ENCODE measurements around the gene UBQLN3. TPM values are rescaled to one million over a fixed set of nuclear protein-coding genes. Genes with fewer than 3 reads are reported as not detected.

The UBQLN3 gene
- total RNA-seq, 3 donors from 2014 or later: 0.22 to 0.23 TPM; not detected in 1

GRCh38 chr11:5489576-5490357 is 20.0 kb downstream of the UBQLN3 start:
- no peaks in the 10 kb centered on the region for H3K36me3 ChIP-seq (ENCODE audit: low read depth)
- H3K4me3 ChIP-seq: no peak overlapping the region
- H3K9me3 ChIP-seq: no peaks in the 10 kb centered on the region
- ATAC-seq: no peak
- no peak for TF ChIP-seq CTCF (IDR thresholded peaks at IDR 0.05)
- intact Hi-C loops (cut with DNase I, micrococcal nuclease): no loop called here
- DNase-seq: no peak
- no peaks in the 10 kb centered on the region for H3K4me1 ChIP-seq (ENCODE audit: low read depth)

DNA sequence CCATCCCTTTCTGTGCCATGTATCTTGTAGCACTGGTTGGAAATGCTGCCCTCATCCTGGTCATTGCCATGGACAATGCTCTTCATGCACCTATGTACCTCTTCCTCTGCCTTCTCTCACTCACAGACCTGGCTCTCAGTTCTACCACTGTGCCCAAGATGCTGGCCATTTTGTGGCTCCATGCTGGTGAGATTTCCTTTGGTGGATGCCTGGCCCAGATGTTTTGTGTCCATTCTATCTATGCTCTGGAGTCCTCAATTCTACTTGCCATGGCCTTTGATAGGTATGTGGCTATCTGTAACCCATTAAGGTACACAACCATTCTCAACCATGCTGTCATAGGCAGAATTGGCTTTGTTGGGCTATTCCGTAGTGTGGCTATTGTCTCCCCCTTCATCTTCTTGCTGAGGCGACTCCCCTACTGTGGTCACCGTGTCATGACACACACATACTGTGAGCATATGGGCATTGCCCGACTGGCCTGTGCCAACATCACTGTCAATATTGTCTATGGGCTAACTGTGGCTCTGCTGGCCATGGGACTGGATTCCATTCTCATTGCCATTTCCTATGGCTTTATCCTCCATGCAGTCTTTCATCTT is 20.9 kb downstream of the UBQLN3 start:
- H3K4me3 ChIP-seq: no peak overlapping the region
- H3K4me1 ChIP-seq (ENCODE audit: low read depth): no peaks in the 10 kb centered on the region
- ATAC-seq (no peak), DNase-seq (no peak)
- intact Hi-C loops (cut with DNase I, micrococcal nuclease): no loop called here
- TF ChIP-seq CTCF (IDR thresholded peaks at IDR 0.05): no peak
- no peaks in the 10 kb centered on the region for H3K36me3 ChIP-seq (ENCODE audit: low read depth)
- H3K9me3 ChIP-seq: no peaks in the 10 kb centered on the region

DNA sequence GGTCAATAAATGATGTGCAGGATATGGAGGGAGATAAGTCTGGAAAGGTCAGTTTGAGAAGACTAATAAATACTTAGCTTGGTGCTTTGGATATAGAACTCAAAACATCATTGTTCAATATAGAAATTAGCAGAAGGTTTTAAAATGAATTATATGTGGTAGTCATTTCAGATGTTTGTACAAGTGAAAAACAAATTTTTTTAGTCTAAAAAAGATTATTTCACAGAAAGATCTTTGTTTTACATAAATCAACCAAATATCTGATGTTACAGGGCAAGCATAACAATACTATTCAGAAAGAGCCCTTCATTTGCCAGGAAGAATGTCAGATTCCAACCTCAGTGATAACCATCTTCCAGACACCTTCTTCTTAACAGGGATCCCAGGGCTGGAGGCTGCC is 21.4 kb downstream of the UBQLN3 start, which contains the start of gene OR52D1:
OR52D1 (plus strand) TSS at position 301 of the 400 bp plus-strand sequence; CDS start at position 323, 22 bp downstream.
- ATAC-seq (no peak), DNase-seq (no peak)
- Histone ChIP-seq H3K4me3 (no peak within 1 kb of the TSS), H3K36me3 (ENCODE audit: low read depth) (no peaks in the 10 kb centered on the region), H3K9me3 (no peaks in the 10 kb centered on the region), H3K4me1 (ENCODE audit: low read depth) (no peaks in the 10 kb centered on the region)
- no peak for TF ChIP-seq CTCF (IDR thresholded peaks at IDR 0.05)
- intact Hi-C loops (cut with DNase I, micrococcal nuclease): no loop called here

DNA sequence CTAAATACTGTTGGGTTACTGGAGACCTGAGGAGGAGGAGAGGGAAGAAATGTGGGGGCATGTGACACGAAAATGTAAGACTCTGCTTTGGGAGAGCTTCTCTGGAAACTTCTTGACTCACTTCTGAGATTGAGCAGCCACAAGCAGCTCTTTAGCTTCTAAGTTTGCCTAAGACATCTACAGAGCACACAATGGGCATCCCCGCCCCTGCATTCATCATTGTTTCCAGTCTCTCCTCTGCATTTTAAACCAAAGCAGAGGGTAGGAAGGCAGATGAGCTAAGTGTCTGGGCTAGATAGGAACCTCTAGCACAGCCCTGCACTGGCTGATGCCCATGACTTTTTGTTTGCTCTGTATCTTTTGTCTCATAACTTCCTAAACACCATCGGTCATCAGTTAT is 23.3 kb downstream of the UBQLN3 start:
- DNase-seq (no peak), ATAC-seq (no peak)
- no peak overlapping the region for H3K4me3 ChIP-seq
- intact Hi-C loops (cut with DNase I, micrococcal nuclease): no loop called here
- TF ChIP-seq CTCF (IDR thresholded peaks at IDR 0.05): no peak
- H3K9me3 ChIP-seq: no peaks in the 10 kb centered on the region
- H3K4me1 ChIP-seq (ENCODE audit: low read depth): no peaks in the 10 kb centered on the region
- no peaks in the 10 kb centered on the region for H3K36me3 ChIP-seq (ENCODE audit: low read depth)

GRCh38 chr11:5486003-5486402 is 23.8 kb downstream of the UBQLN3 start:
- TF ChIP-seq CTCF (IDR thresholded peaks at IDR 0.05): no peak
- no peak overlapping the region for H3K4me3 ChIP-seq
- no peaks in the 10 kb centered on the region for H3K36me3 ChIP-seq (ENCODE audit: low read depth)
- intact Hi-C loops (cut with DNase I, micrococcal nuclease): no loop called here
- no peaks in the 10 kb centered on the region for H3K9me3 ChIP-seq
- no peaks in the 10 kb centered on the region for H3K4me1 ChIP-seq (ENCODE audit: low read depth)
- no peak for ATAC-seq
- DNase-seq: no peak
